Lung (tissue), 12 donors: Measurements from ENCODE around the gene EVI5. TPM values are rescaled to one million over a fixed set of nuclear protein-coding genes. Genes with fewer than 3 reads are reported as not detected.
"Not testable (repeated sequence)": the region's sequence is repeated elsewhere in the genome, so short reads cannot be mapped to it uniquely, and the experiment has no call there.

ENCODE experiments used
- ATAC-seq: fragments of 200-7000 bp; cut with Tn5 transposase; one replicate; pipeline ENCODE4 v1.9.1; 2020; ENCODE audit warnings: moderate number of reproducible peaks; ENCODE audit not compliant: insufficient read depth, low FRiP score
- DNase-seq, 3 donors: peaks; one replicate each; pipeline ENCODE4 v3.0.0-alpha.2; 2013 to 2017
- H3K27ac ChIP-seq, 2 donors: one replicate each; pipeline ENCODE4 v1.5.1; 2013; ENCODE audit warnings: mild to moderate bottlenecking in 2 of 2, moderate library complexity in 2 of 2, control low read depth in 1 of 2, inconsistent platforms in 1 of 2, low read depth in 1 of 2, low read length in 1 of 2
- H3K27me3 ChIP-seq, 3 donors: one replicate each; pipeline ENCODE4 v1.5.1; 2013; ENCODE audit warnings: low read length in 2 of 3; ENCODE audit not compliant: control insufficient read depth in 3 of 3, insufficient read depth in 3 of 3
- H3K36me3 ChIP-seq, 4 donors: one replicate each; pipeline ENCODE4 v1.5.1; 2013; ENCODE audit warnings: low read length in 4 of 4, mild to moderate bottlenecking in 1 of 4, moderate library complexity in 1 of 4; ENCODE audit not compliant: control insufficient read depth in 4 of 4, insufficient read depth in 4 of 4
- H3K4me1 ChIP-seq, 5 donors: one replicate each; pipeline ENCODE4 v1.5.1; 2013; ENCODE audit warnings: low read length in 5 of 5, mild to moderate bottlenecking in 2 of 5, moderate library complexity in 1 of 5; ENCODE audit not compliant: control insufficient read depth in 5 of 5, insufficient read depth in 5 of 5
- H3K4me3 ChIP-seq: one replicate; pipeline ENCODE4 v1.5.1; 2013; ENCODE audit warnings: mild to moderate bottlenecking, control low read depth, moderate library complexity
- H3K9ac ChIP-seq, 2 donors: one replicate each; pipeline ENCODE4 v1.5.1; 2013; ENCODE audit warnings: low read length in 2 of 2, control low read depth in 1 of 2; ENCODE audit not compliant: insufficient read depth in 1 of 2
- H3K9me3 ChIP-seq, 4 donors: one replicate each; pipeline ENCODE4 v1.5.1; 2013; ENCODE audit warnings: low read length in 3 of 4, mild to moderate bottlenecking in 1 of 4, moderate library complexity in 1 of 4; ENCODE audit not compliant: control insufficient read depth in 4 of 4, insufficient read depth in 3 of 4
- CTCF ChIP-seq: IDR thresholded peaks from 2 replicates; pipeline ENCODE4 v1.5.1; 2012; ENCODE audit warnings: mild to moderate bottlenecking; ENCODE audit errors: control extremely low read depth, extremely low read depth
- WGBS, 2 donors: extraction: QIAGEN DNeasy Blood & Tissue Kit; methylation state at CpG; one replicate each; pipeline ENCODE4 v1.1.7; 2013; 5-methylcytosine and 5-hydroxymethylcytosine counted together
- polyA plus RNA-seq, 2 donors: library from polyadenylated mRNA; stranded (reverse); fragments of 200-250 nt; gene quantifications; one replicate each; pipeline ENCODE4 v1.2.1, GENCODE V29; 2013
- total RNA-seq, 2 donors: library from RNA; depleted of rRNA in 1 of 2; stranded (reverse); fragments of >200 nt in 1 of 2; gene quantifications; one replicate each; pipeline ENCODE4 v1.2.1, GENCODE V29; 2014 to 2021
- donor health status: control.
- donor health status: control.
- donor health status: Bipolar disorder and iron deficiency.
- donor health status: healthy.
- donor health status: DM: yes; HTN: yes; CAD: no.

The EVI5 gene
- total and polyA plus RNA-seq, 4 donors = 4.9 to 88.8 (median 25.1) TPM

GRCh38 chr1:92653605-92654381 is 131.1 kb downstream of the EVI5 start:
- Histone ChIP-seq H3K9ac (no peak overlapping the region), H3K4me1 (no peaks in the 10 kb centered on the region), H3K36me3 (peaks cover 16 to 20% (median 18%) of the 10 kb centered on the region in 4 donors), H3K27me3 (no peaks in the 10 kb centered on the region), H3K27ac (no peak overlapping the region), H3K4me3 (no peak overlapping the region), H3K9me3 (peaks cover 8 to 19% (median 17%) of the 10 kb centered on the region in 4 donors)
- WGBS, 2 donors = 94 to 99% methylated on average over 4 of the region's 4 CpGs
- ATAC-seq = no peak
- no peak for TF ChIP-seq CTCF
- DNase-seq = no peak

GRCh38 chr1:92640686-92641085 is 144.2 kb downstream of the EVI5 start:
- not testable (repeated sequence) for DNase-seq, H3K4me3 ChIP-seq, ATAC-seq, H3K4me1 ChIP-seq, H3K36me3 ChIP-seq, H3K9ac ChIP-seq, H3K27ac ChIP-seq, H3K9me3 ChIP-seq, H3K27me3 ChIP-seq
- WGBS, 2 donors = 98 to 99% methylated on average over 3 of the region's 3 CpGs

- H3K4me1 ChIP-seq = no peaks in the 10 kb centered on the region
- peaks cover 0 to 3% (median 0%) of the 10 kb centered on the region in 4 donors for H3K9me3 ChIP-seq
- peaks cover 0 to 9% (median 7%) of the 10 kb centered on the region in 4 donors for H3K36me3 ChIP-seq
- H3K9ac ChIP-seq = no peak overlapping the region
- DNase-seq = no peak
- H3K4me3 ChIP-seq = no peak overlapping the region
- no peak for ATAC-seq
- no peak overlapping the region for H3K27ac ChIP-seq
- no peak for TF ChIP-seq CTCF
- H3K27me3 ChIP-seq = no peaks in the 10 kb centered on the region
These were observed 146.4 kb downstream of the EVI5 start for GRCh38 chr1:92638498-92638897.

- ATAC-seq, H3K4me3 ChIP-seq, H3K36me3 ChIP-seq, H3K9ac ChIP-seq, H3K4me1 ChIP-seq, DNase-seq, H3K9me3 ChIP-seq, H3K27me3 ChIP-seq, H3K27ac ChIP-seq: not testable (repeated sequence)
- 97% methylated on average over 16 of the region's 16 CpGs for WGBS, 2 donors
These were observed 149.7 kb downstream of the EVI5 start for GRCh38 chr1:92635203-92635602.
